ENCODE results near the gene CCDC107.
"Not testable (repeated sequence)": the region's sequence is repeated elsewhere in the genome, so short reads cannot be mapped to it uniquely, and the experiment has no call there.

CCDC107 gene

GRCh38 chr9:35639631-35640030 is 18.5 kb upstream of the CCDC107 start:
- no peaks in the 10 kb centered on the region for H3K27me3 ChIP-seq (ENCODE audit: insufficient read depth, low read length)
- no peaks in the 10 kb centered on the region for H3K4me1 ChIP-seq (ENCODE audit: insufficient read depth, low read length)
- H3K9ac ChIP-seq (ENCODE audit: low read depth, low read length): no peak overlapping the region
- H3K9me3 ChIP-seq (ENCODE audit: insufficient read depth, low read depth, low read length): no peaks in the 10 kb centered on the region
- H3K4me3 ChIP-seq (ENCODE audit: low read length): no peak overlapping the region
- no peak overlapping the region for H3K27ac ChIP-seq (ENCODE audit: low read length)
- no peaks in the 10 kb centered on the region for H3K36me3 ChIP-seq (ENCODE audit: insufficient read depth, low read depth, low read length)

- not testable (repeated sequence) for H3K27ac ChIP-seq (ENCODE audit: low read length); H3K36me3 ChIP-seq (ENCODE audit: insufficient read depth, low read depth, low read length); H3K9me3 ChIP-seq (ENCODE audit: insufficient read depth, low read depth, low read length); H3K9ac ChIP-seq (ENCODE audit: low read depth, low read length); H3K4me3 ChIP-seq (ENCODE audit: low read length); H3K27me3 ChIP-seq (ENCODE audit: insufficient read depth, low read length); H3K4me1 ChIP-seq (ENCODE audit: insufficient read depth, low read length)
Observed at GRCh38 chr9:35640431-35640830, 17.7 kb upstream of the CCDC107 start.

GRCh38 chr9:35641478-35641877 is 16.6 kb upstream of the CCDC107 start:
- H3K27me3 ChIP-seq (ENCODE audit: insufficient read depth, low read length); H3K27ac ChIP-seq (ENCODE audit: low read length); H3K4me1 ChIP-seq (ENCODE audit: insufficient read depth, low read length); H3K4me3 ChIP-seq (ENCODE audit: low read length); H3K9me3 ChIP-seq (ENCODE audit: insufficient read depth, low read depth, low read length); H3K9ac ChIP-seq (ENCODE audit: low read depth, low read length); H3K36me3 ChIP-seq (ENCODE audit: insufficient read depth, low read depth, low read length): not testable (repeated sequence)

- Histone ChIP-seq H3K9me3 (ENCODE audit: insufficient read depth, low read depth, low read length) (no peaks in the 10 kb centered on the region), H3K4me3 (ENCODE audit: low read length) (no peak overlapping the region), H3K36me3 (ENCODE audit: insufficient read depth, low read depth, low read length) (no peaks in the 10 kb centered on the region), H3K27me3 (ENCODE audit: insufficient read depth, low read length) (peaks cover 7% of the 10 kb centered on the region; the same call in 1 of the 2 replicates), H3K9ac (ENCODE audit: low read depth, low read length) (no peak overlapping the region), H3K4me1 (ENCODE audit: insufficient read depth, low read length) (peaks cover 3% of the 10 kb centered on the region; the same call in 1 of the 2 replicates), H3K27ac (ENCODE audit: low read length) (no peak overlapping the region)
Observed at GRCh38 chr9:35643046-35643445, 15.0 kb upstream of the CCDC107 start.

- not testable (repeated sequence) for H3K27ac ChIP-seq (ENCODE audit: low read length); H3K9me3 ChIP-seq (ENCODE audit: insufficient read depth, low read depth, low read length); H3K4me1 ChIP-seq (ENCODE audit: insufficient read depth, low read length); H3K36me3 ChIP-seq (ENCODE audit: insufficient read depth, low read depth, low read length); H3K27me3 ChIP-seq (ENCODE audit: insufficient read depth, low read length)
- Histone ChIP-seq H3K9ac (ENCODE audit: low read depth, low read length) (peak overlapping the region; percentile 74; the same call in 1 of the 2 replicates), H3K4me3 (ENCODE audit: low read length) (peak overlapping the region; percentile 93)
Observed at GRCh38 chr9:35645736-35646135, 12.4 kb upstream of the CCDC107 start.

- H3K27ac ChIP-seq (ENCODE audit: low read length): no peak overlapping the region
- no peaks in the 10 kb centered on the region for H3K9me3 ChIP-seq (ENCODE audit: insufficient read depth, low read depth, low read length)
- H3K36me3 ChIP-seq (ENCODE audit: insufficient read depth, low read depth, low read length): no peaks in the 10 kb centered on the region
- H3K9ac ChIP-seq (ENCODE audit: low read depth, low read length): peak overlapping the region; percentile 74; the same call in 1 of the 2 replicates
- peaks cover 7% of the 10 kb centered on the region; the same call in 1 of the 2 replicates for H3K4me1 ChIP-seq (ENCODE audit: insufficient read depth, low read length)
- peaks cover 7% of the 10 kb centered on the region; the same call in 1 of the 2 replicates for H3K27me3 ChIP-seq (ENCODE audit: insufficient read depth, low read length)
- H3K4me3 ChIP-seq (ENCODE audit: low read length): peak overlapping the region; percentile 93
Observed at GRCh38 chr9:35646153-35646532, 11.9 kb upstream of the CCDC107 start.

- H3K9ac ChIP-seq (ENCODE audit: low read depth, low read length): peak overlapping the region; percentile 74; the same call in 1 of the 2 replicates
- no peak overlapping the region for H3K27ac ChIP-seq (ENCODE audit: low read length)
- H3K4me1 ChIP-seq (ENCODE audit: insufficient read depth, low read length): peaks cover 7% of the 10 kb centered on the region; the same call in 1 of the 2 replicates
Observed at GRCh38 chr9:35646533-35647265, 11.4 kb upstream of the CCDC107 start.

GRCh38 chr9:35649431-35650340 is 8.4 kb upstream of the CCDC107 start:
- peaks cover 7% of the 10 kb centered on the region; the same call in 1 of the 2 replicates for H3K27me3 ChIP-seq (ENCODE audit: insufficient read depth, low read length)
- H3K9me3 ChIP-seq (ENCODE audit: insufficient read depth, low read depth, low read length): no peaks in the 10 kb centered on the region
- H3K36me3 ChIP-seq (ENCODE audit: insufficient read depth, low read depth, low read length): no peaks in the 10 kb centered on the region
- peak overlapping the region; percentile 64; the same call in 1 of the 2 replicates for H3K4me3 ChIP-seq (ENCODE audit: low read length)
- H3K27ac ChIP-seq (ENCODE audit: low read length): peak overlapping the region; percentile 19
- H3K9ac ChIP-seq (ENCODE audit: low read depth, low read length): peak overlapping the region; percentile 61; the same call in 1 of the 2 replicates
- H3K4me1 ChIP-seq (ENCODE audit: insufficient read depth, low read length): peaks cover 7% of the 10 kb centered on the region; the same call in 1 of the 2 replicates

More at GRCh38 chr9:35646533-35647265, 11.4 kb upstream of the CCDC107 start:
- Histone ChIP-seq H3K36me3 (ENCODE audit: insufficient read depth, low read depth, low read length) (no peaks in the 10 kb centered on the region), H3K4me3 (ENCODE audit: low read length) (peak overlapping the region; percentile 93), H3K9me3 (ENCODE audit: insufficient read depth, low read depth, low read length) (no peaks in the 10 kb centered on the region), H3K27me3 (ENCODE audit: insufficient read depth, low read length) (peaks cover 7% of the 10 kb centered on the region; the same call in 1 of the 2 replicates)

GRCh38 chr9:35650341-35651158 is 7.5 kb upstream of the CCDC107 start, which contains the start of gene SIT1:
Gene SIT1 (minus strand): TSS chr9:35650931. CDS start chr9:35650853, 78 bp downstream.
- H3K9me3 ChIP-seq (ENCODE audit: insufficient read depth, low read depth, low read length): no peaks in the 10 kb centered on the region
- H3K27me3 ChIP-seq (ENCODE audit: insufficient read depth, low read length): peaks cover 7% of the 10 kb centered on the region; the same call in 1 of the 2 replicates
- peak within 1 kb of the TSS; percentile 19 for H3K27ac ChIP-seq (ENCODE audit: low read length)
- H3K36me3 ChIP-seq (ENCODE audit: insufficient read depth, low read depth, low read length): no peaks in the 10 kb centered on the region
- peak within 1 kb of the TSS; percentile 61; the same call in 1 of the 2 replicates for H3K9ac ChIP-seq (ENCODE audit: low read depth, low read length)
- H3K4me3 ChIP-seq (ENCODE audit: low read length): peak within 1 kb of the TSS; percentile 64; the same call in 1 of the 2 replicates
- peaks cover 7% of the 10 kb centered on the region; the same call in 1 of the 2 replicates for H3K4me1 ChIP-seq (ENCODE audit: insufficient read depth, low read length)

- no peak overlapping the region for H3K9ac ChIP-seq (ENCODE audit: low read depth, low read length)
- no peaks in the 10 kb centered on the region for H3K36me3 ChIP-seq (ENCODE audit: insufficient read depth, low read depth, low read length)
- no peak overlapping the region for H3K4me3 ChIP-seq (ENCODE audit: low read length)
- H3K4me1 ChIP-seq (ENCODE audit: insufficient read depth, low read length): peaks cover 7% of the 10 kb centered on the region; the same call in 1 of the 2 replicates
- peaks cover 20% of the 10 kb centered on the region for H3K27me3 ChIP-seq (ENCODE audit: insufficient read depth, low read length)
- H3K27ac ChIP-seq (ENCODE audit: low read length): no peak overlapping the region
- H3K9me3 ChIP-seq (ENCODE audit: insufficient read depth, low read depth, low read length): no peaks in the 10 kb centered on the region
Observed at GRCh38 chr9:35651956-35652828, 5.9 kb upstream of the CCDC107 start.

Measured in iPS-20b (cell line).